Measurements from ENCODE around the gene RBM10. TPM values are rescaled to one million over a fixed set of nuclear protein-coding genes. Genes with fewer than 3 reads are reported as not detected.

Gene RBM10
- total RNA-seq, 1 donor from 2014 or later = 32.1 TPM

- H3K4me3 ChIP-seq = peak overlapping the region; percentile 66
Observed at GRCh38 chrX:47218920-47219815, 74.1 kb downstream of the RBM10 start.

DNA sequence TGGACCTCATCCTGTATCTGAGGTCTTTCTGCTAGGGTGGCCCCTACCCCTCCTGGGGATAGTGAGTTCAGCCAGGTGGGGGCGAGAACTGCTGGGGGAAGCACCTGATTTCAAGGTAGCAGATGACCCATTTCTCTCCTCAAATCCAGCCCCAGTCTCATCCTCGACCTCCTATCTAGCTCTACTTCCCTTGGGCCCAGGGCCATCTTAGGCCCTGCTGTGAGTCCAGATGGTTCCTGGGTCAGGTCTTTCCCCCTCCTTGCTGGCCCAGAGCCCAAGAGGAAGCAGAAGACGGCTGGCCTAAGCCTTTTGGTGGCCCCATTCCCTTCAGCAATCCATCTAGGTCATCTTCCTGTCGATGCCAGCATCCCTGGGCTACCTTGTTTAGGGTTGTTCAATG lies 76.7 kb downstream of the RBM10 start:
- Histone ChIP-seq H3K9me3 (no peaks in the 10 kb centered on the region), H3K36me3 (peaks cover 36% of the 10 kb centered on the region), H3K27me3 (ENCODE audit: low read depth) (no peaks in the 10 kb centered on the region), H3K4me1 (peaks cover 22% of the 10 kb centered on the region), H3K27ac (no peak overlapping the region), H3K4me3 (no peak overlapping the region)
- ATAC-seq (no peak), DNase-seq (no peak)
- intact Hi-C loops (cut with DNase I) = no loop called here
- TF ChIP-seq CTCF (IDR thresholded peaks at IDR 0.05) = no peak

More at GRCh38 chrX:47218920-47219815, 74.1 kb downstream of the RBM10 start:
- ATAC-seq = peak in 1 of 2 donors; percentile 5
- peak; percentile 61 for DNase-seq
- H3K9me3 ChIP-seq = no peaks in the 10 kb centered on the region
- peaks cover 24% of the 10 kb centered on the region for H3K4me1 ChIP-seq
- no peak for TF ChIP-seq CTCF (IDR thresholded peaks at IDR 0.05)
- H3K27me3 ChIP-seq (ENCODE audit: low read depth) = no peaks in the 10 kb centered on the region
- H3K27ac ChIP-seq = peak overlapping the region; percentile 98
- H3K36me3 ChIP-seq = peaks cover 31% of the 10 kb centered on the region
- intact Hi-C loops (cut with DNase I) = no loop called here

DNA sequence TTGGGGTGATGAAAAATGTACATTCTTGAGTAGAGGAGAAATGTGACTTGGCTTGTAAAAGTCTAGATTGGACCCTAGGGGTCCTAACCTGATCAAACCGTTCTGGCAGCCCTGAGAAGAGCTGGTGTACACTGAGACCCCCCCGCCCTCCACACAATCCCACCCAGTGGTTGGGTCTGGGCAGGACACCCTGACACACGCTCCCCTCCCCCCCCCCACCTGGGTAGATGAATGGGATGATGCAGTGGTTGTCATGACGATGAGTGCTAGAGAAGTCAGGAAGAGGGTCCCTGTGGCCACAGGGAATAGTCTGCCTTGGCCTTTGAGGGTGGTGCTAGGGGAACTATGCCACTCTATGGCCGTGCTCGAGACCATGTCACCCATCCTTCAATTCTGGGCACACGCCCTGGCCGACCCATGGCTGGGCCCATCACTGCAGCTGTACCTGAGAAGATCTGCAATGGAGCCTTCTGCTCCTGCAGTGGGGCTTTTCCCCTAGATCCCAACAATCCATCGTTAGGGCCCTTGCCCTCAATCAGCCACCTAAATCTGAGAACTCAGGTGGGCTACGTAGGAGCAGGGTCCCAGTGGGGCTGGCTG lies 77.8 kb downstream of the RBM10 start:
- no peak for ATAC-seq
- Histone ChIP-seq H3K27me3 (ENCODE audit: low read depth) (no peaks in the 10 kb centered on the region), H3K9me3 (no peaks in the 10 kb centered on the region), H3K4me1 (peaks cover 15% of the 10 kb centered on the region), H3K36me3 (peaks cover 47% of the 10 kb centered on the region), H3K4me3 (no peak overlapping the region), H3K27ac (no peak overlapping the region)
- no peak for DNase-seq
- intact Hi-C loops (cut with DNase I) = no loop called here
- TF ChIP-seq CTCF (IDR thresholded peaks at IDR 0.05) = no peak

- Histone ChIP-seq H3K4me1 (peaks cover 15% of the 10 kb centered on the region), H3K4me3 (no peak overlapping the region), H3K27me3 (ENCODE audit: low read depth) (no peaks in the 10 kb centered on the region), H3K9me3 (no peaks in the 10 kb centered on the region), H3K36me3 (peaks cover 54% of the 10 kb centered on the region), H3K27ac (no peak overlapping the region)
- intact Hi-C loops (cut with DNase I) = no loop called here
- no peak for TF ChIP-seq CTCF (IDR thresholded peaks at IDR 0.05)
- ATAC-seq = no peak
- DNase-seq = no peak
Observed at GRCh38 chrX:47223476-47224250, 78.6 kb downstream of the RBM10 start.

DNA sequence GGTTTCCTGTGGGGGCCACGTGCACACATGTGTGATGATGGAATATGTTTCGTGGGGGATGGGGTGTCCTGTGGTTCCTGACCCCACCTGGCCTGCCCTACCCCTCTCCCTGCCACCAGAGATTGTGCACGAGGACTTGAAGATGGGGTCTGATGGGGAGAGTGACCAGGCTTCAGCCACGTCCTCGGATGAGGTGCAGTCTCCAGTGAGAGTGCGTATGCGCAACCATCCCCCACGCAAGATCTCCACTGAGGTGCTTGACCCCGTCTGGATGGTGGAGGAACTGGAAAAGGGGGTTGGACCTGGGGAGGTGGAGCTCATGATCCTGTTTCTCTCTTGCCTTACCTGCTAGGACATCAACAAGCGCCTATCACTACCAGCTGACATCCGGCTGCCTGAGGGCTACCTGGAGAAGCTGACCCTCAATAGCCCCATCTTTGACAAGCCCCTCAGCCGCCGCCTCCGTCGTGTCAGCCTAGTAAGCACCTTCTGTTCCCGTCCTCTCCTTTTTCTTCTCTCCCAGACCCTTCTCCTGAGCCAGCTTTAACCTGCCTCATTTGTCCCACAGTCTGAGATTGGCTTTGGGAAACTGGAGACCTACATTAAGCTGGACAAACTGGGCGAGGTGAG lies 79.4 kb downstream of the RBM10 start:
- Histone ChIP-seq H3K36me3 (peaks cover 57% of the 10 kb centered on the region), H3K27ac (no peak overlapping the region), H3K4me3 (no peak overlapping the region), H3K4me1 (peaks cover 15% of the 10 kb centered on the region), H3K9me3 (no peaks in the 10 kb centered on the region), H3K27me3 (ENCODE audit: low read depth) (no peaks in the 10 kb centered on the region)
- no peak for ATAC-seq
- no peak for DNase-seq
- no peak for TF ChIP-seq CTCF (IDR thresholded peaks at IDR 0.05)
- intact Hi-C loops (cut with DNase I) = no loop called here
